Neural crest cell (in vitro differentiated cells): ENCODE data around the gene ATP6V0E2. TPM values are rescaled to one million over a fixed set of nuclear protein-coding genes. Genes with fewer than 3 reads are reported as not detected.
"Not testable (repeated sequence)": the region's sequence is repeated elsewhere in the genome, so short reads cannot be mapped to it uniquely, and the experiment has no call there.

Experiments used
- DNase-seq: peaks from one replicate; pipeline ENCODE4 v3.0.0; 2021; ENCODE audit warnings: low read depth, mixed read lengths, low spot score
- H3K27ac Mint-ChIP-seq: one replicate; pipeline ENCODE4 v1.8.0; 2021; ENCODE audit warnings: mild to moderate bottlenecking, mixed read lengths; ENCODE audit not compliant: unreplicated experiment
- H3K27me3 Mint-ChIP-seq: 2 replicates; pipeline ENCODE4 v1.8.0; 2021; ENCODE audit warnings: low read depth, mild to moderate bottlenecking, mixed read lengths
- H3K36me3 Mint-ChIP-seq: 2 replicates; pipeline ENCODE4 v1.8.0; 2021; ENCODE audit warnings: low read depth, mild to moderate bottlenecking, mixed read lengths
- H3K4me1 Mint-ChIP-seq: 2 replicates; pipeline ENCODE4 v1.8.0; 2021; ENCODE audit warnings: mixed read lengths
- H3K4me3 Mint-ChIP-seq: one replicate; pipeline ENCODE4 v1.8.0; 2021; ENCODE audit warnings: mild to moderate bottlenecking, mixed read lengths
- H3K9me3 Mint-ChIP-seq: 2 replicates; pipeline ENCODE4 v1.8.0; 2021; ENCODE audit warnings: mixed read lengths
- CTCF ChIP-seq: fragments of 200-600 bp; sonication (generic); conservative IDR thresholded peaks from 2 replicates; pipeline ENCODE4 v1.5.0; 2021; ENCODE audit warnings: antibody characterized with exemption, mild to moderate bottlenecking
- total RNA-seq: library from RNA; stranded (reverse); gene quantifications from 2 replicates; pipeline ENCODE4 v1.2.1, GENCODE V29; 2021

Gene ATP6V0E2
- total RNA-seq, 1 donor from 2014 or later: 87.4 TPM

- TF ChIP-seq CTCF: no peak
- Mint-ChIP-seq H3K9me3 (peaks cover 3% of the 10 kb centered on the region), H3K27me3 (no peaks in the 10 kb centered on the region), H3K4me1 (peaks cover 32% of the 10 kb centered on the region), H3K27ac (no peak overlapping the region), H3K36me3 (peaks cover 3% of the 10 kb centered on the region), H3K4me3 (no peak overlapping the region)
- no peak for DNase-seq
Observed at GRCh38 chr7:149884541-149884940, 10.8 kb downstream of the ATP6V0E2 start.

GRCh38 chr7:149885191-149886017, 11.6 kb downstream of the ATP6V0E2 start:
- TF ChIP-seq CTCF: no peak
- H3K4me1 Mint-ChIP-seq: peaks cover 32% of the 10 kb centered on the region
- peak overlapping the region; percentile 57 for H3K27ac Mint-ChIP-seq
- peaks cover 3% of the 10 kb centered on the region for H3K9me3 Mint-ChIP-seq
- H3K36me3 Mint-ChIP-seq: peaks cover 3% of the 10 kb centered on the region
- H3K4me3 Mint-ChIP-seq: no peak overlapping the region
- no peak for DNase-seq
- H3K27me3 Mint-ChIP-seq: no peaks in the 10 kb centered on the region

- no peak overlapping the region for H3K27ac Mint-ChIP-seq
- H3K4me3 Mint-ChIP-seq: no peak overlapping the region
- H3K27me3 Mint-ChIP-seq: no peaks in the 10 kb centered on the region
- H3K9me3 Mint-ChIP-seq: peaks cover 3% of the 10 kb centered on the region
- DNase-seq: no peak
- H3K36me3 Mint-ChIP-seq: peaks cover 3% of the 10 kb centered on the region
- TF ChIP-seq CTCF: no peak
- H3K4me1 Mint-ChIP-seq: peaks cover 32% of the 10 kb centered on the region
Observed at GRCh38 chr7:149886018-149886415, 12.2 kb downstream of the ATP6V0E2 start.

- Mint-ChIP-seq H3K27ac (no peak overlapping the region), H3K27me3 (no peaks in the 10 kb centered on the region), H3K9me3 (peaks cover 3% of the 10 kb centered on the region), H3K36me3 (peaks cover 3% of the 10 kb centered on the region), H3K4me1 (peaks cover 25% of the 10 kb centered on the region), H3K4me3 (no peak overlapping the region)
- no peak for DNase-seq
- no peak for TF ChIP-seq CTCF
Observed at GRCh38 chr7:149887311-149887710, 13.5 kb downstream of the ATP6V0E2 start.

GRCh38 chr7:149890715-149891114, 16.9 kb downstream of the ATP6V0E2 start:
- H3K4me3 Mint-ChIP-seq, H3K27me3 Mint-ChIP-seq, H3K4me1 Mint-ChIP-seq, H3K9me3 Mint-ChIP-seq, H3K36me3 Mint-ChIP-seq, H3K27ac Mint-ChIP-seq, DNase-seq: not testable (repeated sequence)

- H3K4me3 Mint-ChIP-seq, H3K27ac Mint-ChIP-seq, H3K27me3 Mint-ChIP-seq, H3K9me3 Mint-ChIP-seq, H3K4me1 Mint-ChIP-seq, DNase-seq, H3K36me3 Mint-ChIP-seq: not testable (repeated sequence)
Observed at GRCh38 chr7:149894957-149895356, 21.2 kb downstream of the ATP6V0E2 start.

- H3K4me1 Mint-ChIP-seq: peaks cover 12% of the 10 kb centered on the region
- not testable (repeated sequence) for H3K27me3 Mint-ChIP-seq, H3K4me3 Mint-ChIP-seq, DNase-seq, H3K36me3 Mint-ChIP-seq, H3K27ac Mint-ChIP-seq, H3K9me3 Mint-ChIP-seq
Observed at GRCh38 chr7:149907776-149908376, 34.1 kb downstream of the ATP6V0E2 start.

GRCh38 chr7:149910219-149910618, 36.5 kb downstream of the ATP6V0E2 start:
- DNase-seq, H3K27me3 Mint-ChIP-seq, H3K27ac Mint-ChIP-seq, H3K36me3 Mint-ChIP-seq, H3K4me3 Mint-ChIP-seq, H3K9me3 Mint-ChIP-seq: not testable (repeated sequence)
- peaks cover 12% of the 10 kb centered on the region for H3K4me1 Mint-ChIP-seq

- peaks cover 11% of the 10 kb centered on the region for H3K4me1 Mint-ChIP-seq
- H3K27me3 Mint-ChIP-seq, H3K36me3 Mint-ChIP-seq, H3K4me3 Mint-ChIP-seq, H3K9me3 Mint-ChIP-seq, DNase-seq, H3K27ac Mint-ChIP-seq: not testable (repeated sequence)
Observed at GRCh38 chr7:149912126-149912525, 38.4 kb downstream of the ATP6V0E2 start.
